GM19438 (cell line): Measurements from ENCODE around the gene SDSL.

Source experiments
- ATAC-seq: cut with Tn5 transposase; IDR thresholded peaks from one replicate; pipeline ENCODE4 v1.9.1; 2021; ENCODE audit warnings: low read depth; ENCODE audit not compliant: unreplicated experiment

The SDSL gene

GRCh38 chr12:113396200-113396599 is 26.0 kb upstream of the SDSL start:
- ATAC-seq = no peak

GRCh38 chr12:113396828-113397496 is 25.2 kb upstream of the SDSL start:
- no peak for ATAC-seq

- ATAC-seq = no peak
These were observed 24.5 kb upstream of the SDSL start for GRCh38 chr12:113397497-113398197.

GRCh38 chr12:113398346-113399290 is 23.6 kb upstream of the SDSL start:
- no peak for ATAC-seq

- no peak for ATAC-seq
These were observed 22.7 kb upstream of the SDSL start for GRCh38 chr12:113399490-113399889.

GRCh38 chr12:113400362-113400761 is 21.8 kb upstream of the SDSL start:
- no peak for ATAC-seq

- ATAC-seq = no peak
These were observed 20.8 kb upstream of the SDSL start for GRCh38 chr12:113401066-113402000.

GRCh38 chr12:113402586-113403260 is 19.5 kb upstream of the SDSL start:
- no peak for ATAC-seq

- no peak for ATAC-seq
These were observed 18.5 kb upstream of the SDSL start, which contains the start of gene SDS for GRCh38 chr12:113403435-113404415. TSS of gene SDS (minus strand) at chr12:113403887. CDS start at chr12:113399708, 4,179 bp downstream.

GRCh38 chr12:113405694-113406093 is 16.5 kb upstream of the SDSL start:
- ATAC-seq = no peak

- no peak for ATAC-seq
These were observed 14.1 kb upstream of the SDSL start for GRCh38 chr12:113407931-113408600.

- ATAC-seq = no peak
These were observed 13.4 kb upstream of the SDSL start for GRCh38 chr12:113408756-113409298.

GRCh38 chr12:113409462-113410124 is 12.6 kb upstream of the SDSL start:
- no peak for ATAC-seq

GRCh38 chr12:113413488-113413939 is 8.7 kb upstream of the SDSL start:
- no peak for ATAC-seq

- no peak for ATAC-seq
These were observed 7.6 kb upstream of the SDSL start for GRCh38 chr12:113414519-113415038.

GRCh38 chr12:113416091-113416754 is 6.0 kb upstream of the SDSL start:
- ATAC-seq = no peak
